ENCODE measurements around the gene NDUFS4. TPM values are rescaled to one million over a fixed set of nuclear protein-coding genes. Genes with fewer than 3 reads are reported as not detected.

NDUFS4 gene
- total RNA-seq, 1 donor, result 78.2 TPM

DNA sequence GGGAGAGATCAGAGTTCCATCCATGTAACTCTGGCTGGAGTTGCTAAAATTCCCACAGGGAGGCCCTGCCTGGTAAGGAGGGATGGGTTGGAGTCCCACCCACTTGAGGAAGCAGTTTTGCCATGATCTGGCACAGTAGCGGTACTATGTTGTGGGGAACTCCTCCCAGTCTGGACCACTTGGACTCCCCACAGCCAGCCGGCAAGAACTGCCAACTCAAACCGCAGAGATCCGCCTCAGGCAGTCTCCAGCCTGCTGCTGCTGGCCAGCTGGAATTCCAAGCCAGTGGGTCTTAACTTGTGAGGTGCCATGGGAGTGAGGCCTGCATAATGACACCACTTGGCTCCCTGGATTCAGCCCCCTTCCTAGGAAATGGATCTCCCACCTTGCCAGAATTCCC is 151.9 kb downstream of the NDUFS4 start:
- peak; percentile 6 for DNase-seq (ENCODE audit: insufficient read length, low spot score, missing footprints)
- no peak overlapping the region for H3K4me3 ChIP-seq (ENCODE audit: insufficient read depth, low read length)

DNA sequence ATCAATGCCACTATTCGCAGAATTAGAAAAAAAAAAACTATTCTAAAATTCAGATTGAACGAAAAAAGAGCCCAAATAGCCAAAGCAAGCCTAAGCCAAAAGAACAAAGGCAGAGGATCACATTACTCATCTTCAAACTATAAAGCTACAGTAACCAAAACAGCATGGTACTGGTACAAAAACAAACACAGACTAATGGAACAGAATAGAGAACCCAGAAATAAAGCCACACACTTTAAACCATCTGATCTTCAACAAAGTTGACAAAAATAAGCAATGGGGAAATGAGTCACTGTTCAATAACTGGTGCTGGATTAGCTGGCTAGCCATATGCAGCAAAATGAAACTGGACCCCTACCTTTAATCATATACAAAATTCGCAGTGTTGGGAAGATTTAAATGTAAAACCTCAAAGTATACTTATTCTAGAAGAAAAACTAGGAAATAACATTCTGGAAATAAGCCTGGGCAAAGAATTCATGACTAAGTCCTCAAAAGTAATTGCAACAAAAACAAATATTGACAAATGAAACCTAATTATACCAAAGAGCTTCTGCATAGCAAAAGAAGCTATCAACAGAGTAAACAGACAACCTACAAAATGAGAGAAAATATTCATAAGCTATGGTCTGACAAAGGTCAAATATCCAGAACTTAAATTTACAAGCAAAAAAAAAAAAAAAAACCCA is 153.7 kb downstream of the NDUFS4 start:
- Histone ChIP-seq H3K79me2 (ENCODE audit: insufficient read depth, low read length) (no peaks in the 10 kb centered on the region), H3K9me3 (ENCODE audit: low read depth, low read length) (peaks cover 2% of the 10 kb centered on the region), H3K27ac (ENCODE audit: low read depth, low read length) (no peak overlapping the region), H3K4me1 (ENCODE audit: insufficient read depth, low read length) (no peaks in the 10 kb centered on the region), H2AFZ (ENCODE audit: low read length) (no peak overlapping the region), H3K4me3 (ENCODE audit: insufficient read depth, low read length) (no peak overlapping the region), H3K4me2 (ENCODE audit: insufficient read depth, low read length) (no peak overlapping the region), H3K36me3 (ENCODE audit: insufficient read depth, low read length) (no peaks in the 10 kb centered on the region), H3K27me3 (ENCODE audit: insufficient read depth, low read length) (no peaks in the 10 kb centered on the region), H4K20me1 (ENCODE audit: insufficient read depth, low read length) (no peaks in the 10 kb centered on the region)
- TF ChIP-seq, protein P1, sequence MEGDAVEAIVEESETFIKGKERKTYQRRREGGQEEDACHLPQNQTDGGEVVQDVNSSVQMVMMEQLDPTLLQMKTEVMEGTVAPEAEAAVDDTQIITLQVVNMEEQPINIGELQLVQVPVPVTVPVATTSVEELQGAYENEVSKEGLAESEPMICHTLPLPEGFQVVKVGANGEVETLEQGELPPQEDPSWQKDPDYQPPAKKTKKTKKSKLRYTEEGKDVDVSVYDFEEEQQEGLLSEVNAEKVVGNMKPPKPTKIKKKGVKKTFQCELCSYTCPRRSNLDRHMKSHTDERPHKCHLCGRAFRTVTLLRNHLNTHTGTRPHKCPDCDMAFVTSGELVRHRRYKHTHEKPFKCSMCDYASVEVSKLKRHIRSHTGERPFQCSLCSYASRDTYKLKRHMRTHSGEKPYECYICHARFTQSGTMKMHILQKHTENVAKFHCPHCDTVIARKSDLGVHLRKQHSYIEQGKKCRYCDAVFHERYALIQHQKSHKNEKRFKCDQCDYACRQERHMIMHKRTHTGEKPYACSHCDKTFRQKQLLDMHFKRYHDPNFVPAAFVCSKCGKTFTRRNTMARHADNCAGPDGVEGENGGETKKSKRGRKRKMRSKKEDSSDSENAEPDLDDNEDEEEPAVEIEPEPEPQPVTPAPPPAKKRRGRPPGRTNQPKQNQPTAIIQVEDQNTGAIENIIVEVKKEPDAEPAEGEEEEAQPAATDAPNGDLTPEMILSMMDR (IDR thresholded peaks at IDR 0.05; ENCODE audit: extremely low read depth, low read depth, low read length), result no peak
- no peak for DNase-seq (ENCODE audit: insufficient read length, low spot score, missing footprints)

More for the DNA sequence above, 151.9 kb downstream of the NDUFS4 start:
- H3K27me3 ChIP-seq (ENCODE audit: insufficient read depth, low read length), result no peaks in the 10 kb centered on the region
- no peaks in the 10 kb centered on the region for H3K79me2 ChIP-seq (ENCODE audit: insufficient read depth, low read length)
- no peak overlapping the region for H3K4me2 ChIP-seq (ENCODE audit: insufficient read depth, low read length)
- H3K9me3 ChIP-seq (ENCODE audit: low read depth, low read length), result peaks cover 2% of the 10 kb centered on the region
- H3K27ac ChIP-seq (ENCODE audit: low read depth, low read length), result no peak overlapping the region
- no peak overlapping the region for H2AFZ ChIP-seq (ENCODE audit: low read length)
- H3K4me1 ChIP-seq (ENCODE audit: insufficient read depth, low read length), result no peaks in the 10 kb centered on the region
- no peaks in the 10 kb centered on the region for H4K20me1 ChIP-seq (ENCODE audit: insufficient read depth, low read length)
- H3K36me3 ChIP-seq (ENCODE audit: insufficient read depth, low read length), result no peaks in the 10 kb centered on the region
- TF ChIP-seq, protein P1 (IDR thresholded peaks at IDR 0.05; ENCODE audit: extremely low read depth, low read depth, low read length), result no peak

DNA sequence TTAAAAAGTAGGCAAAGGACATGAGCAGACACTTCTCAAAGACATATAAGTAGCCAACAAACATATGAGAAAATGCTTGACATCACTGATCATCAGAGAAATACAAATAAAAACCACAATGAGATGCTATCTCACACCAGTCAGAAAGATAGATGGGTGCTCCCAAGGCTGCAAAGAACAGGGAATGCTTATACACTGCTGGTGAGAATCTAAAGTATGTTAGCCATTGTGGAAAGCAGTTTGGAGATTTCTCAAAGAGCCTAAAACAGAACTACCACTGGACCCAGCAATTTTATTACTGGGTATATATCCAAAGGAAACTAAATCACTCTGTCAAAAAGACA is 154.2 kb downstream of the NDUFS4 start:
- no peak overlapping the region for H3K27ac ChIP-seq (ENCODE audit: low read depth, low read length)
- peaks cover 2% of the 10 kb centered on the region for H3K9me3 ChIP-seq (ENCODE audit: low read depth, low read length)
- no peaks in the 10 kb centered on the region for H3K4me1 ChIP-seq (ENCODE audit: insufficient read depth, low read length)
- H2AFZ ChIP-seq (ENCODE audit: low read length), result no peak overlapping the region
- no peaks in the 10 kb centered on the region for H3K79me2 ChIP-seq (ENCODE audit: insufficient read depth, low read length)
- no peak overlapping the region for H3K4me3 ChIP-seq (ENCODE audit: insufficient read depth, low read length)
- H3K27me3 ChIP-seq (ENCODE audit: insufficient read depth, low read length), result no peaks in the 10 kb centered on the region
- no peaks in the 10 kb centered on the region for H4K20me1 ChIP-seq (ENCODE audit: insufficient read depth, low read length)
- no peaks in the 10 kb centered on the region for H3K36me3 ChIP-seq (ENCODE audit: insufficient read depth, low read length)
- TF ChIP-seq, protein P1 (IDR thresholded peaks at IDR 0.05; ENCODE audit: extremely low read depth, low read depth, low read length), result no peak
- DNase-seq (ENCODE audit: insufficient read length, low spot score, missing footprints), result no peak
- H3K4me2 ChIP-seq (ENCODE audit: insufficient read depth, low read length), result no peak overlapping the region

DNA sequence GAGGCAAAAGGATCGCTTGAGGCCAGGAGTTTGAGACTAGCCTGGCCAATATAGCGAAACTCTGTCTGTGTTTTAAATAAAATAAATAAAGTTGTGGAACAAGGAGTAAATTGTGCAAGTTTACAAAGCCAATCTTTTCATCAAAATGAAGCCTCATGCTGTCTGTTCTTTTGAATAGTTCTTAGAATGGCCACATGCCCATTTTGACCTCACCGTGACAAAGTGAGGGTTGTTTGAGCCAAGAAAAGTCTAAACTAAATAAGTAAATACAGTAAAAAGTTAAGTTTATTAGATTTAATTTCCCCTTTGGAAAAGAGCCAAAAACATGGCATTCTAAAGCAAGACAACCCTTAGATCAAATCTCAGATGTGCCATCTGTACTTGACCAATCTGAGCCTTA is 165.7 kb downstream of the NDUFS4 start:
- H4K20me1 ChIP-seq (ENCODE audit: insufficient read depth, low read length), result no peaks in the 10 kb centered on the region
- H3K27me3 ChIP-seq (ENCODE audit: insufficient read depth, low read length), result no peaks in the 10 kb centered on the region
- no peak for DNase-seq (ENCODE audit: insufficient read length, low spot score, missing footprints)
- no peaks in the 10 kb centered on the region for H3K36me3 ChIP-seq (ENCODE audit: insufficient read depth, low read length)
- no peaks in the 10 kb centered on the region for H3K4me1 ChIP-seq (ENCODE audit: insufficient read depth, low read length)
- no peaks in the 10 kb centered on the region for H3K9me3 ChIP-seq (ENCODE audit: low read depth, low read length)
- no peak overlapping the region for H2AFZ ChIP-seq (ENCODE audit: low read length)
- no peaks in the 10 kb centered on the region for H3K79me2 ChIP-seq (ENCODE audit: insufficient read depth, low read length)
- H3K4me2 ChIP-seq (ENCODE audit: insufficient read depth, low read length), result no peak overlapping the region
- no peak overlapping the region for H3K27ac ChIP-seq (ENCODE audit: low read depth, low read length)
- TF ChIP-seq, protein P1 (IDR thresholded peaks at IDR 0.05; ENCODE audit: extremely low read depth, low read depth, low read length), result no peak
- no peak overlapping the region for H3K4me3 ChIP-seq (ENCODE audit: insufficient read depth, low read length)

All from osteoblast (primary cell).